GM12878 (cell line): ENCODE measurements around the gene GCH1. TPM values are rescaled to one million over a fixed set of nuclear protein-coding genes. Genes with fewer than 3 reads are reported as not detected.

Experiments
- ATAC-seq: fragments of 200-7000 bp; cut with Tn5 transposase; 3 replicates; pipeline ENCODE4 v1.9.1; 2020; ENCODE audit warnings: mild to moderate bottlenecking, moderate library complexity
- BruUV-seq: library from RNA; stranded (reverse); fragments of 400-500 nt; replicated peaks from 2 replicates; lab custom pipeline; 2021; lab: Mats Ljungman, UMichigan
- CTCF ChIA-PET: fragments of 300-600 bp; sonication (Branson Sonifier 250); formaldehyde crosslinking; extraction: SDS; loops from one replicate; lab custom pipeline; 2021; ENCODE audit warnings: inconsistent platforms; lab: Yijun Ruan, JAX
- POLR2A ChIA-PET: fragments of 350-600 bp; formaldehyde crosslinking; extraction: SDS; loops from one replicate; lab custom pipeline; 2021; ENCODE audit warnings: inconsistent platforms; lab: Charles Lee
- RAD21 ChIA-PET: fragments of 300-600 bp; sonication (Branson Sonifier 250); formaldehyde crosslinking; loops from one replicate; lab custom pipeline; 2023; ENCODE audit warnings: antibody characterized with exemption; ENCODE audit not compliant: unreplicated experiment; lab: Charles Lee
- SMC1A ChIA-PET: fragments of 300-600 bp; sonication (Branson Sonifier 250); formaldehyde crosslinking; loops from one replicate; lab custom pipeline; 2023; ENCODE audit not compliant: unreplicated experiment, uncharacterized antibody; lab: Charles Lee
- DNase-seq: peaks from one replicate; pipeline ENCODE4 v3.0.0-alpha.2; 2011; ENCODE audit warnings: low read depth, low spot score
- FAIRE-seq: peaks from 3 replicates; lab custom pipeline; 2011; peaks lifted over from hg19 to GRCh38; lab: Jason Lieb, UNC
- H2AFZ ChIP-seq: 2 replicates; pipeline ENCODE4 v1.6.0; 2011; ENCODE audit warnings: low read depth, low read length, control low read depth; ENCODE audit not compliant: control insufficient read depth
- H3K27ac ChIP-seq: 2 replicates; pipeline ENCODE4 v1.5.1; 2011; ENCODE audit warnings: control low read depth; ENCODE audit not compliant: control insufficient read depth, insufficient read depth
- H3K27me3 ChIP-seq, 2 experiments: replicated peaks in 1 of 2; 2 replicates each; pipeline versions ENCODE4 v1.6.0 to v1.6.1; 2011; ENCODE audit warnings: low read length in 1 of 2; ENCODE audit not compliant: control insufficient read depth in 2 of 2, insufficient read depth in 2 of 2
- H3K36me3 ChIP-seq, 2 experiments: 2 replicates each; pipeline ENCODE4 v1.5.1; 2011; ENCODE audit warnings: low read length in 1 of 2; ENCODE audit not compliant: control insufficient read depth in 2 of 2, insufficient read depth in 2 of 2
- H3K4me1 ChIP-seq: 2 replicates; pipeline ENCODE4 v1.6.1; 2011; ENCODE audit warnings: mild to moderate bottlenecking, low read length, moderate library complexity, mixed read lengths; ENCODE audit not compliant: control insufficient read depth, insufficient read depth
- H3K4me2 ChIP-seq: 2 replicates; pipeline ENCODE4 v1.6.0; 2011; ENCODE audit warnings: control low read depth; ENCODE audit not compliant: control insufficient read depth, insufficient read depth
- H3K4me3 ChIP-seq: fragments of 200-600 bp; sonication (generic); 2 replicates; pipeline ENCODE4 v1.5.1; 2016
- H3K79me2 ChIP-seq: 2 replicates; pipeline ENCODE4 v1.6.0; 2011; ENCODE audit warnings: low read length; ENCODE audit not compliant: control insufficient read depth, insufficient read depth
- H3K9ac ChIP-seq: 2 replicates; pipeline ENCODE4 v1.8.0; 2011; ENCODE audit warnings: low read length, control low read depth, mixed read lengths; ENCODE audit not compliant: control insufficient read depth, insufficient read depth
- H3K9me3 ChIP-seq: replicated peaks from 3 replicates; pipeline ENCODE4 v1.5.1; 2011; ENCODE audit warnings: mild to moderate bottlenecking, low read length; ENCODE audit not compliant: control insufficient read depth, insufficient read depth
- H4K20me1 ChIP-seq: 2 replicates; pipeline ENCODE4 v1.6.0; 2011; ENCODE audit not compliant: control insufficient read depth, insufficient read depth
- CHD1 ChIP-seq: IDR thresholded peaks from 2 replicates; pipeline ENCODE4 v1.6.1; 2012; ENCODE audit warnings: low read depth, low read length, improper control_type of control experiment
- DPF2 ChIP-seq: fragments of 450-650 bp; IDR thresholded peaks from 2 replicates; pipeline ENCODE4 v1.6.1; 2017; ENCODE audit warnings: mild to moderate bottlenecking
- FOS ChIP-seq: IDR thresholded peaks from 3 replicates; pipeline ENCODE4 v1.6.1; 2011; ENCODE audit warnings: borderline replicate concordance; ENCODE audit not compliant: insufficient read length; ENCODE audit errors: extremely low read depth
- IKZF2 ChIP-seq, 2 experiments: fragments of 450-650 bp; IDR thresholded peaks; 2 replicates each; pipeline ENCODE4 v1.6.1; 2017; ENCODE audit warnings: mild to moderate bottlenecking in 2 of 2, moderate library complexity in 2 of 2
- STAT1 ChIP-seq: fragments of 450-650 bp; conservative IDR thresholded peaks from 2 replicates; pipeline ENCODE4 v1.6.1; 2014; ENCODE audit warnings: antibody characterized with exemption, mild to moderate bottlenecking
- SUPT20H ChIP-seq: IDR thresholded peaks from 2 replicates; pipeline ENCODE4 v1.6.1; 2011; ENCODE audit warnings: low read depth, mild to moderate bottlenecking, low read length, moderate library complexity, borderline replicate concordance; ENCODE audit not compliant: control insufficient read depth
- ZNF274 ChIP-seq: IDR thresholded peaks from one replicate; pipeline ENCODE4 v1.8.0; 2011; ENCODE audit not compliant: insufficient read length, insufficient read depth
- ZNF687 ChIP-seq: fragments of 450-650 bp; IDR thresholded peaks from 2 replicates; pipeline ENCODE4 v1.6.1; 2017; ENCODE audit warnings: mild to moderate bottlenecking, moderate library complexity
- WGBS: methylation state at CpG from one replicate; pipeline ENCODE4 v1.1.6; 2016; ENCODE audit warnings: low lambda C conversion rate; ENCODE audit not compliant: insufficient replicate concordance, insufficient coverage; ENCODE audit errors: missing lambda C conversion rate; 5-methylcytosine and 5-hydroxymethylcytosine counted together
- in situ Hi-C: fragments of 300-500 bp; cut with MboI; formaldehyde crosslinking; loops from 9 replicates; pipeline ENCODE4 v1.14.3; 2018; ENCODE audit warnings: mixed read lengths
- intact Hi-C: fragments of 100-400 bp; cut with micrococcal nuclease; formaldehyde crosslinking; loops from one replicate; pipeline ENCODE4 v1.14.2; 2022; ENCODE audit not compliant: unreplicated experiment
- polyA plus RNA-seq, 11 experiments: library from polyadenylated mRNA; depleted of rRNA in 4 of 11; unstranded in 6 of 11; stranded (reverse) in 5 of 11; fragments of >200 nt; fragmentation: Nextera tagmentation in 4 of 11; fragmentation: Illumina TruSeq in 1 of 11; extraction: Ambion mirVana in 4 of 11; extraction: Trizol in 1 of 11; gene quantifications; 1 replicate in 1 of 11; 2 replicates in 10 of 11; pipeline versions ENCODE4 v1.2.1 to v1.2.3, GENCODE V29; 2011 to 2016; ENCODE audit warnings: inconsistent platforms in 2 of 11, missing spikeins in 2 of 11, low read depth in 1 of 11
- total RNA-seq, 4 experiments: library from RNA; depleted of rRNA in 3 of 4; stranded (reverse); fragments of >200 nt in 3 of 4; fragmentation: Illumina TruSeq in 1 of 4; extraction: Trizol in 1 of 4; gene quantifications; 2 replicates each; pipeline versions ENCODE4 v1.2.1 to v1.2.3, GENCODE V29; 2013 to 2021

GCH1 gene
- total and polyA plus RNA-seq, 10 of the 15 experiments (the other 5 are each of a cell fraction or from before 2014, with no cell fraction given) = 25.1 to 37.0 (median 33.8) TPM

DNA sequence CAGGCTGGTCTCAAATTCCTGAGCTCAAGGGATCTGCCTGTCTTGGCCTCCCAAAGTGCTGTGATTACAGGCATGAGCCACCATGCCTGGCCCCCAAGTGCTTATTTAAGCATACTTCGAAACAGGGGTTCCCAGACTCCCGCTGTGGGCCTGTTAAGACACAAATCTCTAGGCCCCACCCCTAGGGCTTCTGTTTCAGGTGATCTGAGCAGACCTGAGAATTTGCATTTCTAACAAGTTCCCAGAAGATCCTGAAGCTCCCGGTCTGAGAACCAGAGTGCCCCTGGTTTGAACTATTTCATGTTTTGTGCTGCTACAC is 25.0 kb downstream of the GCH1 start:
- FAIRE-seq = no peak
- ChIA-PET SMC1A (no interaction called here), CTCF (interaction anchor here (1.2 to 2.4 kb wide), 3 partner anchors 11 to 21 kb away, joined by 3 to 7 read pairs (median 5); no protein-coding TSS in a partner anchor), POLR2A (interaction anchor here (1.1 kb wide), 1 partner anchor 29 kb away, joined by 3 read pairs; no protein-coding TSS in a partner anchor), RAD21 (interaction anchor here (1.7 kb wide), 1 partner anchor 12 kb away, joined by 3 read pairs; no protein-coding TSS in a partner anchor)
- intact Hi-C loops = no loop called here
- no peak for ATAC-seq
- Histone ChIP-seq H3K4me3 (no peak overlapping the region), H3K79me2 (peaks cover 14% of the 10 kb centered on the region), H3K4me1 (peaks cover 8% of the 10 kb centered on the region; the same call in 1 of the 2 replicates), H3K4me2 (no peak overlapping the region), H3K27ac (no peak overlapping the region), H3K36me3 (no peaks in the 10 kb centered on the region), H4K20me1 (no peaks in the 10 kb centered on the region), H3K9me3 (no peaks in the 10 kb centered on the region), H3K9ac (no peak overlapping the region), H2AFZ (no peak overlapping the region), H3K27me3 (no peaks in the 10 kb centered on the region)
- no peak for DNase-seq
- 67% methylated on average over 3 of the region's 3 CpGs for WGBS
- no TSS peak for BruUV-seq
- TF ChIP-seq SUPT20H (no peak), CHD1 (no peak), ZNF274 (no peak), IKZF2 (IDR thresholded peaks at IDR 0.05) (no peak), STAT1 (no peak), FOS (no peak), ZNF687 (no peak), DPF2 (no peak)
- in situ Hi-C loops = no loop called here
